ENCODE results near the gene HPSE.

Gene HPSE

GRCh38 chr4:83266689-83267088 lies 68.0 kb downstream of the HPSE start:
- no peak overlapping the region for H3K27ac ChIP-seq (replicated peaks; ENCODE audit: low read length)
- H3K18ac ChIP-seq (ENCODE audit: low read length) = no peak overlapping the region
- no peak overlapping the region for H2BK5ac ChIP-seq (ENCODE audit: low read length)
- H4K8ac ChIP-seq (ENCODE audit: low read depth, low read length) = no peak overlapping the region
- no peak overlapping the region for H2AFZ ChIP-seq (ENCODE audit: low read length)
- H3K36me3 ChIP-seq (replicated peaks in 1 of 2; ENCODE audit: control insufficient read depth in 2 of 2, insufficient read depth in 2 of 2, low read length in 2 of 2) = peaks cover 14 to 94% of the 10 kb centered on the region in 2 donors
- H4K91ac ChIP-seq (ENCODE audit: low read depth, low read length, poor library complexity) = no peak overlapping the region
- H3K4me3 ChIP-seq (ENCODE audit: low read length in 2 of 2) = no peak overlapping the region
- H3K27me3 ChIP-seq (ENCODE audit: control insufficient read depth in 3 of 3, insufficient read depth in 3 of 3, low read depth in 1 of 3, low read length in 3 of 3) = no peaks in the 10 kb centered on the region
- H2AK5ac ChIP-seq (ENCODE audit: low read depth, low read length) = no peak overlapping the region
- H3K23ac ChIP-seq (ENCODE audit: low read depth, low read length, poor library complexity) = no peak overlapping the region
- no peaks in the 10 kb centered on the region for H3K79me1 ChIP-seq (ENCODE audit: low read depth, low read length)
- WGBS, 2 donors (ENCODE audit: extremely low coverage in 2 of 2, insufficient read length in 2 of 2, insufficient replicate concordance in 1 of 2) = no CpG with 5 or more reads among the region's 1 CpG
- no peak overlapping the region for H3K4ac ChIP-seq (ENCODE audit: low read length)
- no peak overlapping the region for H3K14ac ChIP-seq (ENCODE audit: low read length)
- no peaks in the 10 kb centered on the region for H3K4me1 ChIP-seq (ENCODE audit: control insufficient read depth in 2 of 2, insufficient read depth in 1 of 2, low read depth in 1 of 2, low read length in 2 of 2)
- no peaks in the 10 kb centered on the region for H3K9me3 ChIP-seq (replicated peaks in 1 of 2; ENCODE audit: control insufficient read depth in 2 of 2, insufficient read depth in 1 of 2, low read depth in 1 of 2, low read length in 2 of 2)
- no peak overlapping the region for H2BK12ac ChIP-seq (ENCODE audit: low read length)
- no peak overlapping the region for H3K4me2 ChIP-seq (ENCODE audit: insufficient read depth, low read length, poor library complexity, severe bottlenecking)
- no peak overlapping the region for H2BK15ac ChIP-seq (ENCODE audit: low read length)
- no peak overlapping the region for H2BK120ac ChIP-seq (ENCODE audit: low read depth, low read length)
- DNase-seq (ENCODE audit: low spot score) = no peak
- H3K9ac ChIP-seq (ENCODE audit: low read depth, low read length, poor library complexity) = no peak overlapping the region

GRCh38 chr4:83263106-83263505 lies 71.5 kb downstream of the HPSE start:
- no peak overlapping the region for H4K91ac ChIP-seq (ENCODE audit: low read depth, low read length, poor library complexity)
- H3K4me3 ChIP-seq (ENCODE audit: low read length in 2 of 2) = no peak overlapping the region
- no peak overlapping the region for H2BK12ac ChIP-seq (ENCODE audit: low read length)
- H3K14ac ChIP-seq (ENCODE audit: low read length) = no peak overlapping the region
- H3K4me1 ChIP-seq (ENCODE audit: control insufficient read depth in 2 of 2, insufficient read depth in 1 of 2, low read depth in 1 of 2, low read length in 2 of 2) = peaks cover under 1 to 2% of the 10 kb centered on the region in 2 donors
- no peak overlapping the region for H3K4ac ChIP-seq (ENCODE audit: low read length)
- no peak overlapping the region for H3K18ac ChIP-seq (ENCODE audit: low read length)
- H3K27me3 ChIP-seq (ENCODE audit: control insufficient read depth in 3 of 3, insufficient read depth in 3 of 3, low read depth in 1 of 3, low read length in 3 of 3) = no peaks in the 10 kb centered on the region
- no peak overlapping the region for H3K23ac ChIP-seq (ENCODE audit: low read depth, low read length, poor library complexity)
- DNase-seq (ENCODE audit: low spot score) = no peak
- H2BK15ac ChIP-seq (ENCODE audit: low read length) = no peak overlapping the region
- peaks cover 5 to 75% of the 10 kb centered on the region in 2 donors for H3K36me3 ChIP-seq (replicated peaks in 1 of 2; ENCODE audit: control insufficient read depth in 2 of 2, insufficient read depth in 2 of 2, low read length in 2 of 2)
- H2AFZ ChIP-seq (ENCODE audit: low read length) = no peak overlapping the region
- no peak overlapping the region for H4K8ac ChIP-seq (ENCODE audit: low read depth, low read length)
- WGBS, 2 donors (ENCODE audit: extremely low coverage in 2 of 2, insufficient read length in 2 of 2, insufficient replicate concordance in 1 of 2) = no CpG with 5 or more reads among the region's 1 CpG
- no peak overlapping the region for H2BK120ac ChIP-seq (ENCODE audit: low read depth, low read length)
- H3K9me3 ChIP-seq (replicated peaks in 1 of 2; ENCODE audit: control insufficient read depth in 2 of 2, insufficient read depth in 1 of 2, low read depth in 1 of 2, low read length in 2 of 2) = no peaks in the 10 kb centered on the region
- H2AK5ac ChIP-seq (ENCODE audit: low read depth, low read length) = no peak overlapping the region
- no peak overlapping the region for H3K27ac ChIP-seq (replicated peaks; ENCODE audit: low read length)
- no peaks in the 10 kb centered on the region for H3K79me1 ChIP-seq (ENCODE audit: low read depth, low read length)
- H3K4me2 ChIP-seq (ENCODE audit: insufficient read depth, low read length, poor library complexity, severe bottlenecking) = no peak overlapping the region
- no peak overlapping the region for H3K9ac ChIP-seq (ENCODE audit: low read depth, low read length, poor library complexity)
- H2BK5ac ChIP-seq (ENCODE audit: low read length) = no peak overlapping the region

GRCh38 chr4:83262682-83263081 lies 72.0 kb downstream of the HPSE start:
- no peak overlapping the region for H3K27ac ChIP-seq (replicated peaks; ENCODE audit: low read length)
- H4K91ac ChIP-seq (ENCODE audit: low read depth, low read length, poor library complexity) = no peak overlapping the region
- no peak overlapping the region for H3K4me2 ChIP-seq (ENCODE audit: insufficient read depth, low read length, poor library complexity, severe bottlenecking)
- H3K18ac ChIP-seq (ENCODE audit: low read length) = no peak overlapping the region
- H3K36me3 ChIP-seq (replicated peaks in 1 of 2; ENCODE audit: control insufficient read depth in 2 of 2, insufficient read depth in 2 of 2, low read length in 2 of 2) = peaks cover 4 to 70% of the 10 kb centered on the region in 2 donors
- no peaks in the 10 kb centered on the region for H3K27me3 ChIP-seq (ENCODE audit: control insufficient read depth in 3 of 3, insufficient read depth in 3 of 3, low read depth in 1 of 3, low read length in 3 of 3)
- H2AK5ac ChIP-seq (ENCODE audit: low read depth, low read length) = no peak overlapping the region
- H3K23ac ChIP-seq (ENCODE audit: low read depth, low read length, poor library complexity) = no peak overlapping the region
- no peak for DNase-seq (ENCODE audit: low spot score)
- no peak overlapping the region for H3K4ac ChIP-seq (ENCODE audit: low read length)
- no peak overlapping the region for H2BK12ac ChIP-seq (ENCODE audit: low read length)
- no CpG with 5 or more reads among the region's 2 CpGs for WGBS, 2 donors (ENCODE audit: extremely low coverage in 2 of 2, insufficient read length in 2 of 2, insufficient replicate concordance in 1 of 2)
- H2BK15ac ChIP-seq (ENCODE audit: low read length) = no peak overlapping the region
- H2AFZ ChIP-seq (ENCODE audit: low read length) = no peak overlapping the region
- H2BK5ac ChIP-seq (ENCODE audit: low read length) = no peak overlapping the region
- H3K14ac ChIP-seq (ENCODE audit: low read length) = no peak overlapping the region
- no peak overlapping the region for H2BK120ac ChIP-seq (ENCODE audit: low read depth, low read length)
- H3K4me1 ChIP-seq (ENCODE audit: control insufficient read depth in 2 of 2, insufficient read depth in 1 of 2, low read depth in 1 of 2, low read length in 2 of 2) = peaks cover 4 to 7% of the 10 kb centered on the region in 2 donors
- no peaks in the 10 kb centered on the region for H3K79me1 ChIP-seq (ENCODE audit: low read depth, low read length)
- H3K9me3 ChIP-seq (replicated peaks in 1 of 2; ENCODE audit: control insufficient read depth in 2 of 2, insufficient read depth in 1 of 2, low read depth in 1 of 2, low read length in 2 of 2) = no peaks in the 10 kb centered on the region
- H4K8ac ChIP-seq (ENCODE audit: low read depth, low read length) = no peak overlapping the region
- no peak overlapping the region for H3K4me3 ChIP-seq (ENCODE audit: low read length in 2 of 2)
- H3K9ac ChIP-seq (ENCODE audit: low read depth, low read length, poor library complexity) = no peak overlapping the region

GRCh38 chr4:83261307-83261706 lies 73.3 kb downstream of the HPSE start:
- no peak overlapping the region for H2BK15ac ChIP-seq (ENCODE audit: low read length)
- H3K9me3 ChIP-seq (replicated peaks in 1 of 2; ENCODE audit: control insufficient read depth in 2 of 2, insufficient read depth in 1 of 2, low read depth in 1 of 2, low read length in 2 of 2) = no peaks in the 10 kb centered on the region
- no peak overlapping the region for H2BK12ac ChIP-seq (ENCODE audit: low read length)
- H3K79me1 ChIP-seq (ENCODE audit: low read depth, low read length) = no peaks in the 10 kb centered on the region
- H3K4me2 ChIP-seq (ENCODE audit: insufficient read depth, low read length, poor library complexity, severe bottlenecking) = no peak overlapping the region
- H4K91ac ChIP-seq (ENCODE audit: low read depth, low read length, poor library complexity) = no peak overlapping the region
- no peak overlapping the region for H3K4me3 ChIP-seq (ENCODE audit: low read length in 2 of 2)
- no peak overlapping the region for H2AK5ac ChIP-seq (ENCODE audit: low read depth, low read length)
- no peak overlapping the region for H4K8ac ChIP-seq (ENCODE audit: low read depth, low read length)
- peaks cover 4 to 9% of the 10 kb centered on the region in 2 donors for H3K4me1 ChIP-seq (ENCODE audit: control insufficient read depth in 2 of 2, insufficient read depth in 1 of 2, low read depth in 1 of 2, low read length in 2 of 2)
- DNase-seq (ENCODE audit: low spot score) = no peak
- H3K4ac ChIP-seq (ENCODE audit: low read length) = no peak overlapping the region
- H2BK5ac ChIP-seq (ENCODE audit: low read length) = no peak overlapping the region
- H3K36me3 ChIP-seq (replicated peaks in 1 of 2; ENCODE audit: control insufficient read depth in 2 of 2, insufficient read depth in 2 of 2, low read length in 2 of 2) = peaks cover 4 to 66% of the 10 kb centered on the region in 2 donors
- H3K14ac ChIP-seq (ENCODE audit: low read length) = no peak overlapping the region
- no peak overlapping the region for H2BK120ac ChIP-seq (ENCODE audit: low read depth, low read length)
- WGBS, 2 donors (ENCODE audit: extremely low coverage in 2 of 2, insufficient read length in 2 of 2, insufficient replicate concordance in 1 of 2) = no CpG with 5 or more reads among the region's 5 CpGs
- no peak overlapping the region for H3K27ac ChIP-seq (replicated peaks; ENCODE audit: low read length)
- H3K23ac ChIP-seq (ENCODE audit: low read depth, low read length, poor library complexity) = no peak overlapping the region
- H3K9ac ChIP-seq (ENCODE audit: low read depth, low read length, poor library complexity) = no peak overlapping the region
- no peak overlapping the region for H3K18ac ChIP-seq (ENCODE audit: low read length)
- H2AFZ ChIP-seq (ENCODE audit: low read length) = no peak overlapping the region
- no peaks in the 10 kb centered on the region for H3K27me3 ChIP-seq (ENCODE audit: control insufficient read depth in 3 of 3, insufficient read depth in 3 of 3, low read depth in 1 of 3, low read length in 3 of 3)

All from neuronal stem cell (in vitro differentiated cells).